ENCODE measurements around the gene PEX11B. TPM values are rescaled to one million over a fixed set of nuclear protein-coding genes. Genes with fewer than 3 reads are reported as not detected.

PEX11B gene
- total and polyA plus RNA-seq, 2 donors (not counting 3 experiments of a cell fraction or from before 2014, with no cell fraction given) = 30.5 to 42.5 TPM

DNA sequence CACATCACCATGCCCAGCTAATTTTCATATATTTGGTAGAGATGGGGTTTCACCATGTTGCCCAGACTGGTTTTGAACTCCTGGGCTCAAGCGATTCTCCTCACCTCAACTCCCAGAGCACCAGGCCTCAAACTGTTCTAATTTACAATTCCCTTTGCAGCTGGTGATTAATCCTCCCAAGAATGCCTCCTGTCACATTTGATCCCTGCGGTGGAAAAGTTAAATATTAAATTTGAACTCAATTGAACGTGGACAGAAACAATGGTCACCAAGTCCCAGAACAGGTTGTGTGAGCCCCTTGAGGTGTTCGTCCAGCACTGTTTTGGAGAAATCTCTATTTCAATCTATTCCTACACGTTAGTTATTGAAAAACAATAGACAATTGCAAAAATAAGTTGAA is 30.9 kb downstream of the PEX11B start:
- ChIA-PET CTCF (interaction anchor here (0.6 to 8.9 kb wide), 3 partner anchors 20 to 41 kb away, joined by 3 to 152 read pairs (median 21); partner anchors contain the start of genes NUDT17 and PIAS3), POLR2A (no interaction called here)
- H3K79me2 ChIP-seq (ENCODE audit: control insufficient read depth, insufficient read depth, low read length) = no peaks in the 10 kb centered on the region
- H3K9ac ChIP-seq (replicated peaks; ENCODE audit: extremely low read depth, insufficient read depth, low read length) = no peak overlapping the region
- dilution Hi-C loops (cut with MboI; ENCODE audit: extremely low pct_ligation_motif_present, low sequenced_read_pairs) = no loop called here
- H3K4me2 ChIP-seq (ENCODE audit: insufficient read depth, low read length) = no peak overlapping the region
- DNase-seq (ENCODE audit: low read depth, low spot score) (no peak), FAIRE-seq (no peak)
- no TSS peak for BruUV-seq (replicated peaks)
- TF ChIP-seq POLR2A (IDR thresholded peaks at IDR 0.05; ENCODE audit: low read depth, low read length) (no peak), FOS (IDR thresholded peaks at IDR 0.05; ENCODE audit: borderline replicate concordance, insufficient read depth, low read length) (no peak), EZH2 (IDR thresholded peaks at IDR 0.05; ENCODE audit: borderline replicate concordance, low read depth, low read length, severe bottlenecking) (no peak), MYC (IDR thresholded peaks at IDR 0.05; ENCODE audit: low read depth, low read length) (no peak), JUN (IDR thresholded peaks at IDR 0.05; ENCODE audit: borderline replicate concordance, insufficient read depth, insufficient read length, low read depth) (no peak), GATA2 (IDR thresholded peaks at IDR 0.05; ENCODE audit: insufficient read depth, insufficient read length, low read depth, low read length) (no peak), POLR2AphosphoS5 (IDR thresholded peaks at IDR 0.05; ENCODE audit: insufficient read depth, low read depth, low read length) (no peak)
- TF ChIP-seq, protein P1, sequence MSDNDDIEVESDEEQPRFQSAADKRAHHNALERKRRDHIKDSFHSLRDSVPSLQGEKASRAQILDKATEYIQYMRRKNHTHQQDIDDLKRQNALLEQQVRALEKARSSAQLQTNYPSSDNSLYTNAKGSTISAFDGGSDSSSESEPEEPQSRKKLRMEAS (IDR thresholded peaks at IDR 0.05; ENCODE audit: insufficient read depth, insufficient read length) = no peak
- TF ChIP-seq, protein P2, sequence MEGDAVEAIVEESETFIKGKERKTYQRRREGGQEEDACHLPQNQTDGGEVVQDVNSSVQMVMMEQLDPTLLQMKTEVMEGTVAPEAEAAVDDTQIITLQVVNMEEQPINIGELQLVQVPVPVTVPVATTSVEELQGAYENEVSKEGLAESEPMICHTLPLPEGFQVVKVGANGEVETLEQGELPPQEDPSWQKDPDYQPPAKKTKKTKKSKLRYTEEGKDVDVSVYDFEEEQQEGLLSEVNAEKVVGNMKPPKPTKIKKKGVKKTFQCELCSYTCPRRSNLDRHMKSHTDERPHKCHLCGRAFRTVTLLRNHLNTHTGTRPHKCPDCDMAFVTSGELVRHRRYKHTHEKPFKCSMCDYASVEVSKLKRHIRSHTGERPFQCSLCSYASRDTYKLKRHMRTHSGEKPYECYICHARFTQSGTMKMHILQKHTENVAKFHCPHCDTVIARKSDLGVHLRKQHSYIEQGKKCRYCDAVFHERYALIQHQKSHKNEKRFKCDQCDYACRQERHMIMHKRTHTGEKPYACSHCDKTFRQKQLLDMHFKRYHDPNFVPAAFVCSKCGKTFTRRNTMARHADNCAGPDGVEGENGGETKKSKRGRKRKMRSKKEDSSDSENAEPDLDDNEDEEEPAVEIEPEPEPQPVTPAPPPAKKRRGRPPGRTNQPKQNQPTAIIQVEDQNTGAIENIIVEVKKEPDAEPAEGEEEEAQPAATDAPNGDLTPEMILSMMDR (IDR thresholded peaks at IDR 0.05; ENCODE audit: extremely low read depth in 1 of 2, insufficient read depth in 1 of 2, low read depth in 1 of 2, low read length in 2 of 2) = no peak
- no peaks in the 10 kb centered on the region for H3K9me3 ChIP-seq (replicated peaks; ENCODE audit: control insufficient read depth, insufficient read depth, low read length)
- intact Hi-C loops (cut with micrococcal nuclease) = no loop called here
- no peak overlapping the region for H2AFZ ChIP-seq (ENCODE audit: low read depth, low read length)
- no peak overlapping the region for H3K4me3 ChIP-seq (replicated peaks in 1 of 3; ENCODE audit: insufficient read depth in 1 of 3, low read depth in 1 of 3, low read length in 3 of 3)
- no peaks in the 10 kb centered on the region for H3K9me1 ChIP-seq (replicated peaks; ENCODE audit: control insufficient read depth, extremely low read depth, insufficient read depth, low read length)
- H3K27me3 ChIP-seq (ENCODE audit: control insufficient read depth in 2 of 2, insufficient read depth in 2 of 2, low read length in 2 of 2) = no peaks in the 10 kb centered on the region
- H3K36me3 ChIP-seq (ENCODE audit: control insufficient read depth in 2 of 2, extremely low read depth in 1 of 2, insufficient read depth in 2 of 2, low read length in 2 of 2) = no peaks in the 10 kb centered on the region
- no peak overlapping the region for H3K27ac ChIP-seq (ENCODE audit: insufficient read depth, low read depth, low read length)
- no peaks in the 10 kb centered on the region for H4K20me1 ChIP-seq (replicated peaks; ENCODE audit: control insufficient read depth, extremely low read depth, insufficient read depth, low read length)
- peaks cover 37% of the 10 kb centered on the region for H3K4me1 ChIP-seq (ENCODE audit: control insufficient read depth, extremely low read depth, insufficient read depth, low read length)

Measured in endothelial cell of umbilical vein (primary cell).